ENCODE data around the gene MYL4. TPM values are rescaled to one million over a fixed set of nuclear protein-coding genes. Genes with fewer than 3 reads are reported as not detected.

MYL4 gene
- total and polyA plus RNA-seq, 10 of the 15 experiments (the other 5 are each of a cell fraction or from before 2014, with no cell fraction given): 0.23 to 1.6 (median 0.58) TPM; not detected in 3

DNA sequence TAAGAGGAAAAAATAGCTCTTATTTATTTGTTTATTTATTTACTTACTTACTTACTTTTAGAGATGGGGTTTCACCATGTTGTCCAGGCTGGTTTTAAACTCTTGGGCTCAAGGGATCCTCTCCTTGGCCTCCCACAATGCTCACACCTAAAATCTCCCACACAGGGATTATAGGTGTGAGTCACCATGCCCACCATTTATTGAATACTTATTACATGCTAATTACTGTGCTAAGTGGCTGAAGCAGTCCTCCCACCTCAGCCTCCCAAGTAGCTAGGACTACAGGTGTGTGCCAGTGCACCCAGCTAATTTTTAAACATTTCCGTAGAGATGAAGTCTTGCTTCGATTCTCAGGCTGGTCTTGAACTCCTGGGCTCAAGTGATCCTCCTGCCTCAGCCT lies 33.5 kb downstream of the MYL4 start:
- 68% methylated on average over 2 of the region's 2 CpGs for WGBS (ENCODE audit: insufficient coverage, insufficient replicate concordance, low lambda C conversion rate, missing lambda C conversion rate)
- Histone ChIP-seq H3K79me2 (ENCODE audit: control insufficient read depth, insufficient read depth, low read length) (no peaks in the 10 kb centered on the region), H3K4me1 (ENCODE audit: control insufficient read depth, insufficient read depth, low read length) (peaks cover 10% of the 10 kb centered on the region), H3K4me2 (ENCODE audit: control insufficient read depth, insufficient read depth) (no peak overlapping the region), H2AFZ (ENCODE audit: control insufficient read depth, low read depth, low read length) (no peak overlapping the region), H3K27ac (ENCODE audit: control insufficient read depth, insufficient read depth) (no peak overlapping the region), H4K20me1 (ENCODE audit: control insufficient read depth, insufficient read depth) (no peaks in the 10 kb centered on the region), H3K9ac (ENCODE audit: control insufficient read depth, insufficient read depth, low read length) (no peak overlapping the region), H3K36me3 (ENCODE audit: control insufficient read depth in 2 of 2, insufficient read depth in 2 of 2, low read length in 1 of 2) (no peaks in the 10 kb centered on the region), H3K4me3 (no peak overlapping the region), H3K9me3 (replicated peaks; ENCODE audit: control insufficient read depth, insufficient read depth, low read length) (no peaks in the 10 kb centered on the region; the same call in 2 of the 3 replicates), H3K27me3 (replicated peaks in 1 of 2; ENCODE audit: control insufficient read depth in 2 of 2, insufficient read depth in 2 of 2, low read length in 1 of 2) (no peaks in the 10 kb centered on the region)
- DNase-seq (ENCODE audit: low read depth, low spot score) (no peak), FAIRE-seq (no peak), ATAC-seq (no peak)
- intact Hi-C loops (cut with micrococcal nuclease; ENCODE audit: unreplicated experiment): no loop called here
- ChIA-PET CTCF (interaction anchor here (0.6 to 5.7 kb wide), 3 partner anchors 73 to 120 kb away, joined by 3 to 19 read pairs (median 3); no protein-coding TSS in a partner anchor), POLR2A (interaction anchor here (0.6 to 1.1 kb wide), 2 partner anchors 11 to 82 kb away, joined by 3 to 6 read pairs; no protein-coding TSS in a partner anchor), RAD21 (ENCODE audit: unreplicated experiment) (interaction anchor here (1.0 to 3.1 kb wide), 2 partner anchors 12 to 73 kb away, joined by 5 to 12 read pairs; no protein-coding TSS in a partner anchor), SMC1A (ENCODE audit: uncharacterized antibody, unreplicated experiment) (interaction anchor here (0.7 to 3.0 kb wide), 6 partner anchors 11 to 73 kb away, joined by 3 to 13 read pairs (median 4); partner anchors contain the start of gene ITGB3)
- TF ChIP-seq, protein P1, sequence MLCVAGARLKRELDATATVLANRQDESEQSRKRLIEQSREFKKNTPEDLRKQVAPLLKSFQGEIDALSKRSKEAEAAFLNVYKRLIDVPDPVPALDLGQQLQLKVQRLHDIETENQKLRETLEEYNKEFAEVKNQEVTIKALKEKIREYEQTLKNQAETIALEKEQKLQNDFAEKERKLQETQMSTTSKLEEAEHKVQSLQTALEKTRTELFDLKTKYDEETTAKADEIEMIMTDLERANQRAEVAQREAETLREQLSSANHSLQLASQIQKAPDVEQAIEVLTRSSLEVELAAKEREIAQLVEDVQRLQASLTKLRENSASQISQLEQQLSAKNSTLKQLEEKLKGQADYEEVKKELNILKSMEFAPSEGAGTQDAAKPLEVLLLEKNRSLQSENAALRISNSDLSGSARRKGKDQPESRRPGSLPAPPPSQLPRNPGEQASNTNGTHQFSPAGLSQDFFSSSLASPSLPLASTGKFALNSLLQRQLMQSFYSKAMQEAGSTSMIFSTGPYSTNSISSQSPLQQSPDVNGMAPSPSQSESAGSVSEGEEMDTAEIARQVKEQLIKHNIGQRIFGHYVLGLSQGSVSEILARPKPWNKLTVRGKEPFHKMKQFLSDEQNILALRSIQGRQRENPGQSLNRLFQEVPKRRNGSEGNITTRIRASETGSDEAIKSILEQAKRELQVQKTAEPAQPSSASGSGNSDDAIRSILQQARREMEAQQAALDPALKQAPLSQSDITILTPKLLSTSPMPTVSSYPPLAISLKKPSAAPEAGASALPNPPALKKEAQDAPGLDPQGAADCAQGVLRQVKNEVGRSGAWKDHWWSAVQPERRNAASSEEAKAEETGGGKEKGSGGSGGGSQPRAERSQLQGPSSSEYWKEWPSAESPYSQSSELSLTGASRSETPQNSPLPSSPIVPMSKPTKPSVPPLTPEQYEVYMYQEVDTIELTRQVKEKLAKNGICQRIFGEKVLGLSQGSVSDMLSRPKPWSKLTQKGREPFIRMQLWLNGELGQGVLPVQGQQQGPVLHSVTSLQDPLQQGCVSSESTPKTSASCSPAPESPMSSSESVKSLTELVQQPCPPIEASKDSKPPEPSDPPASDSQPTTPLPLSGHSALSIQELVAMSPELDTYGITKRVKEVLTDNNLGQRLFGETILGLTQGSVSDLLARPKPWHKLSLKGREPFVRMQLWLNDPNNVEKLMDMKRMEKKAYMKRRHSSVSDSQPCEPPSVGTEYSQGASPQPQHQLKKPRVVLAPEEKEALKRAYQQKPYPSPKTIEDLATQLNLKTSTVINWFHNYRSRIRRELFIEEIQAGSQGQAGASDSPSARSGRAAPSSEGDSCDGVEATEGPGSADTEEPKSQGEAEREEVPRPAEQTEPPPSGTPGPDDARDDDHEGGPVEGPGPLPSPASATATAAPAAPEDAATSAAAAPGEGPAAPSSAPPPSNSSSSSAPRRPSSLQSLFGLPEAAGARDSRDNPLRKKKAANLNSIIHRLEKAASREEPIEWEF (IDR thresholded peaks at IDR 0.05; ENCODE audit: insufficient replicate concordance, low read depth, low read length): no peak
- no peak for TF ChIP-seq NBN (IDR thresholded peaks at IDR 0.05)
- in situ Hi-C loops (cut with MboI): no loop called here
- BruUV-seq (replicated peaks): no TSS peak

Data from GM12878 (cell line).